NCI-H2227 (cell line): Measurements from ENCODE around the gene FEZ2.
"Not testable (repeated sequence)": the region's sequence is repeated elsewhere in the genome, so short reads cannot be mapped to it uniquely, and the experiment has no call there.

ENCODE experiments used
- DNase-seq: peaks from one replicate; lab custom pipeline; 2025; ENCODE audit not compliant: unreplicated experiment; lab: John Stamatoyannopoulos, UW

Gene FEZ2, protein sequence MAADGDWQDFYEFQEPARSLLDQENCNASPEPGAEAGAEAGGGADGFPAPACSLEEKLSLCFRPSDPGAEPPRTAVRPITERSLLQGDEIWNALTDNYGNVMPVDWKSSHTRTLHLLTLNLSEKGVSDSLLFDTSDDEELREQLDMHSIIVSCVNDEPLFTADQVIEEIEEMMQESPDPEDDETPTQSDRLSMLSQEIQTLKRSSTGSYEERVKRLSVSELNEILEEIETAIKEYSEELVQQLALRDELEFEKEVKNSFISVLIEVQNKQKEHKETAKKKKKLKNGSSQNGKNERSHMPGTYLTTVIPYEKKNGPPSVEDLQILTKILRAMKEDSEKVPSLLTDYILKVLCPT

DNA sequence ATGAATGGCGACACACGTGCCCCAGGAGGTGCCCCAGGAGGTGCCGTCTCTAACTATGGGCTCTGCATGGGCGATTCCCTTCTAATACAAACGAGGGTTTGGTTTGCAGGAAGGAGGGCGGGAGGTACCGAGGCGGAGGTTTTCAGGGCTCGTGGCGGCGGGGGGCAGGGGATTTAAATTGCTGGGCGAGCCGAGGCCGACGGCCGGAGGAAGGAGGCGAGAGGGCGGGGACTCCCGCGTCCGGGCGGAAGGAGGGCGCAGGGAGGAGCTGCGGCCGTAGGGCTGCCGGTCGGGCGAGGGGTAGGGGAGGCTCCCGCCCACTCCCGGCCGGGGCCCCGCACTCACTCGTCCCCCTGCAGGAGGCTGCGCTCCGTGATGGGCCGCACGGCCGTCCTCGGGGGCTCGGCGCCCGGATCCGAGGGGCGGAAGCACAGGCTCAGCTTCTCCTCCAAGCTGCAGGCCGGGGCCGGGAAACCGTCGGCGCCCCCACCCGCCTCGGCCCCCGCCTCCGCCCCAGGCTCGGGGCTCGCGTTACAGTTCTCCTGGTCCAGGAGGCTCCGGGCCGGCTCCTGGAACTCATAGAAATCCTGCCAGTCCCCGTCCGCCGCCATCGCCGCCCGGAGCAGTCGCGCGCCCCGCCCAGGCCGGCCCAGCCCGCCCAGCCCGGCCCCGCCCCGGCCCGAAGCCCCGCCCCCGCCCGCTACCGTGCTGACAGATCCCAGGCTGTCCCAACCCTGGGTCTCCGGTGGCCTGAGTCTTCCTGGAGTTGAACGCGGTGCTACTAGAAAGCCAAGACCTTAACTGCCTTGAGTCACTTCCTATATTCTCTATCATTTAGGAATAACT lies at the start of gene FEZ2:
FEZ2 (minus strand) TSS at position 637 of the 846 bp plus-strand sequence; CDS start at position 611, 26 bp downstream.
- peak; percentile 90 for DNase-seq

DNA sequence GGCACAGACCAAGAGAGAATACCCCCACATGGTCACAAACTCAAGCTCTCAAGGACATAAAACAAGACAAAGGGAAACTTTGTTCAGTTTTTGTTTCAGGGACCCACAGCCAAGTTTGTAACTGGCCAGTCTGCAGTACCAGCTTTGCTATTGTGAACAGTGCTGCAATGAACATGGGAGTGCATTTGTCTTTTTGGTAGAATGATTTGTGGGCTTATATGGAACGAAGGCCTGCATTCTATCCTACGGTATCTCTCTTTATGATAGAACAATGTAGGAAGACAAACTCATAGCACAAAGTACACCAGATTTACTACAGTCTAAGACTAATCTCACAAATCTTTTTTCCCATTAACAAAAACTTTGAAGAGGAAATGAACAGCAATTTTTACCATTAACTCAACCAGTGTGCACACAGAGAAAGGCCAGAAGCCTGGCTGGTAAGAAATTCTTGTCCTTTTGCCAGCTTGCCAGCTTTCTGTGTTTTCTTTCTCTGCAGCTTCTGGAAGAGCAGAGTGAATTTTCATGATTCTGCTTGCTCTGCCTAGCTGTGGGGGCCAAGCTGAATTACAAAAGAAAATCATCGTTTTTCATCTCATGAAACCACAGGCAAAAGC lies 37.1 kb upstream of the FEZ2 start:
- no peak for DNase-seq

DNA sequence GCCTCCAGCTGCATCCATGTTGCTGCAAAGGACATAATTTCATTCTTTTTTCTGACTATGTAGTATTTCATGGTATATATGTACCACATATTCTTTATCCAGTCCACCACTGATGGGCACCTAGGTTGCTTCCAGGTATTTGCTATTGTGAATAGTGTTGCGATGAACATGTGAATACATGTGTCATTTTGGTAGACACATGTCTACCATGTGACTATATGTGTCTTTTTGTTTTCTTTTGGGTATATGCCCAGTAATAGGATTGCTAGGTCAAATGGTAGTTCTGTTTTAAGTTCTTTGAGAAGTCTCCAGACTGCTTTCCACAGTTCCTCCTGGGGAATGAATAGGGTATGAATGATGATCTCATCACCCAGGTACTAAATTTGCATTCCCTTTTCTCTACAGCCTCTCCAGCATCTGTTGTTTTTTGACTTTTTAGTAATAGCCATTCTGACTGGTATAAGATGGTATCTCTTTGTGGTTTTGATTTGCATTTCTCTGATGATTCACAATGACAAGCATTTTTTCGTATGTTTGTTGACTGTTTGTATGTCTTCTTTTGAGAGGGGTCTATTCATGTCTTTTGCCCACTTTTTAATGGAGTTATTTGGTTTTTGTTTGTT lies 35.6 kb upstream of the FEZ2 start:
- no peak for DNase-seq

DNA sequence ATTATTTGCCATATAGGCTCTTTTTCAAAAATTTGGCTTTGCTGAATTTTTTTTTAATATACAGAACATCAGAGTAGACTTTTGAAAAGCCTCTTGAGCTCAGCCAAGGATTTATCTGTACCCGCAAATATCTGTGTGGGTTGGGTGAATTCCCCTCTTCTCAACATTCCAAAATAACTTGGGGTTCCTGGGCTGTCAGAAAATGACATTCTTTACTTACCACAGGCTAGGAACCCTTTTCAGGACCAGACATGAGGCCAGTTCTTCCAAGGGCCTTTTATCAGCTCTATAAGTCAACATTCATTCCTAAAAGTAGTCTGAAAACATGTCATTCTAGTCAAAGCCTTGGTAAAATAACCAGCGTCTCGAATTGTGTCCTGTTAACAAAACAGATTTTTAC lies 28.8 kb upstream of the FEZ2 start:
- no peak for DNase-seq

DNA sequence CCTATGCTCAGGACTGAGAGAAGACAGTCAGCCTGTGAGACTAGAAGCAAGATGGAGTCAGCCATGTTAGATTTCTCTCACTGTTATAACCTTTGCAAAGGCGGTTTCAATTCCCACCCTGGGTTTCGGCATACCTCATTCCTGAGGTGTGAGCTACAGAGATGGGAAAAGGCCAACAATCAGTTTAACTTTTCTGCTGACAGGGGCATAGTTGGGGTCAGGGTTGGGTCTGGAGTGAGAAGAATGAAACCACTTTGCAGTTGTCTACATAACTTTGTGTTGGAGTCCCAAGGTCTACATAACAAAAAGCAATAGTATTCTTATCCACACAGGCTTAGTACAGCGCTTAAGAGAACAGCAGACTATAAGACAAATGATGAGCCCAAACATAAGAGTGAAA lies 28.1 kb upstream of the FEZ2 start:
- no peak for DNase-seq

DNA sequence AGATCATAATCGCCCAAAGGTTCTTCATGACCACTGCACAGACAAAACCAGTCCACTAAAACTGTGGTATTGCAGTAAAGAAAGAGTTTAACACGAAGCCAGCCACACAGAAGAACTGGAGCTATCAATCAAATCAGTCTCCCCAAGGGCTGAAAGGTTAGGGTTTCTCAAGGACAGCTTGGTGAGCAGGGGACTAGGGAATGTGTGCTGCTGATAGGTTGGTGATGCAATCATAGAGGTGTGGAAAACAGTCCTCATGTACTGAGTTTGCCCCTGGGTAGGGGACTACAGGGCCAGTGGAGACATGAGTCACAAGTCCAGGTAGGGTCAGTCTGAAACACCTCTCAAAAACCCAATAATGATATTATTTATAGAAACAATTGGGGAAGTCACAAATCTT lies 27.3 kb upstream of the FEZ2 start:
- no peak for DNase-seq

DNA sequence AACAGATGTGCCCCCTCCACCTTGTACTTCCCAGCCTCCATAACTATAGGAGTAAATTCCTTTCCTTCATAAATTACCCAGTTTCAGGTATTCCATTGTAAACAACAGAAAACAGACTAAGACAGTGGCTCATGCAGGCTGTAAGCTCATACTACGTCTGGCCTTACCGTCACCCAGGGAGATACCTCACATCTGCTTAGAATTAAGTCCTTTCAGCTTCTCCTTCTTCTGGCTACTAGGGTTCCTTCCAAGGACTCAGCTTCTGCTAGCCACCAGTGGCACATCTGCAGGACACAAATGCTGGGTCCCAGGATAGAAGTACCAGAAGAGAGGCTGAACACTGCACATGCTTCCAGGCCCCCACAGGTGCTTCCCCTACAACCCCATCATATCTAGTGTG lies 22.4 kb upstream of the FEZ2 start:
- DNase-seq: no peak

DNA sequence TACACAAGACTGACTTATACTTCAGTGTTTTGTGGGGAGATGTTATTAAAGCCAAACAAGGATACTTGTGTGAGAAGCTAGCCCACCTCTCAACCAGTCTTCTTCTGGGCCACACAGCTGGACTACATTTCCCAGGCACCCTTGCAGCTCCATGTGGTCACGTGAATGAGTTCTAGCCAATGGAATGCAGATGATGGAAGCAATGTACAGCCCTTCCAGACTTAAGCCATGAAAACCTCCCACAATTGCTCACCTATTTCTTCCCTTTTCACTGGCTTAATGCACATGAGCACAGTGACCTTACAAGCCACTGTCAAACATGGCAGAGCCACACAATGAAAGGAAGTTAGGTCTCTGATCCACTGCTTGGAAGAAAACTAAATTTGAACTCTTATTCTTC lies 20.4 kb upstream of the FEZ2 start:
- DNase-seq: peak; percentile 84

DNA sequence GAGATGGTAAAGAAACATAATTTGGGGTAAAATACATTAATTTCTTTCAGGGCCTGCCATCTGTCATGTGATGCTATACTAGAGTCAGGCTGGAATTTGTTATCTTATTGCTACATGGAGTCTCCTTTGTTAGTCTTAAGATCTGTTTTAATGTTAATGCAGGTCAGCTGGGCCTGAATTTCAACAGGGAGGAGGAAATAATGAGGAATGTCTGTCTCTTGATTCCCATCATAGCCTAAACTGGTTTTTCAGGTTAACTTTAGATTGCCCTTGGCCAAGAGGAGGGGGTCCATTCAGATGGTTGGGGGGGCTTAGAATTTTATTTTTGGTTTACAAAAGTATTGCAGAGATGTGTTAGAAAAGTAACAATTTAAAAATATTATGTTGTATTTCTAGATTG lies 19.0 kb upstream of the FEZ2 start:
- DNase-seq: no peak

DNA sequence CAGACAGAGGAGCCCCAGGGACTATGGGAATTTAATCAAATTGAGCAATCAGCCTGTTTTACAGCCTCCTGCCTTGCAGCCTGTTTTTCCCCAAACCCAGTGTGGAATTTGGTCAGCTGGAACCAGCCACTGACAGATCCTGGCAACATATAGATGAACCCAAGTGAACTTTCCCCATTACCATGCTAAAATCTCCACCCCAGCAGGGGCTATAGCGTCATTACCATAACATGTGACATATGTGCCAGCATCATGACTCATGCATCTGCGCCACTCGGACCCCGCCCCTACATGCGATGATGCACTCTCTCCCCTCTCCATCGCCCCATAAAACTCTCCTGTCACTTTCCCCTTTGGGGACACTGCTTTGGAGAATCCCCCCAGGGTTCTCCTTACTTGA lies 17.3 kb upstream of the FEZ2 start:
- DNase-seq: no peak

DNA sequence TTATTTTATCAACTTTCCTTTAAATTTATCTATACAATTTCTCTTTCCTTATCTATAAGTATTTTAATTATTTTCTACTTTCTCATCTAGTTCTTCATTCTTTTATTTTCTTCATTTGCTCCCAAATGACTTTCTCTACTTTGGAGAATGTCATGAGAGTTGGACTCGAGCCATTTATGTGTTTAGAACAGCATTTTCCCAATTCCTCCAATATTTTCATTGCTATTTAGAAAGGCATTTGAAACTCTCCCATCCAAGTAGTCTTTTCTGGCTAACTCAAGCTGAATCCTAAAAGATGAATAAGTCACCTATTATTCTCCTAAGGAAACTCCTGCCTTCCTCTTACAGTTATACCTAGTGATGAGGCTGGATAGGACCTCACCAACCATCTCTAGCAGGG lies 15.8 kb upstream of the FEZ2 start:
- no peak for DNase-seq

DNA sequence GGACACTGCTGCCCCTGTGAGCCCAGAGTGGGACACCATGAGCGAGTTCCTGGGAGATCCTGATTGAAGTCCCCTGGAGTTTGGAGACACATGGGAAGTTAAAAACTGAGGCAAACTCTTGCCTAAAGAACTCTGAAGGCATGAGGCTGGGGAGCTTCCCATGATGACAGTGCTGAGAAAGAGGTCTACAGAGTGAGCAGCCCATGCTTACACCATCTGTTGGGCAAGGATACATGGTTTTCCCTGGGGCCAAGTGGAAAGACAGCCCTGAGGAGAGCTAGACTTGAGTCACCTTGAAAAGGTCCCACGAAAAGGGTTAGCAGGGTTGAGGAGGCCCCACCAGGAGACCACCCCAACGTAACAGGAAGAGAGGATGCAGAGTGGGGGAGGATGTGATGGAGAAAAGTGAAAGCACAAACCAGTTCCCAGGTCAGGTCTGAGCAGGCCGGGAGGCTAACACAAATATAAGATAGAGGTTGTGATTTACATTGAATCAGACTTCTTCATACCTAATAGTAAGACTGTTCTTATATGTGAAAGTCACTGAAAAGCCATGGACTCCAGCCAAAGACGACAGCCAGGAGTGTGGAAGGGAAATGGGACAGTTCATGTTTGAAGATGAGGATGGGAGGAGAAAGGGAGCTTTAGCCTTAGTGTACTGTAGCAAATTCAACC lies 13.5 kb upstream of the FEZ2 start:
- DNase-seq: no peak

DNA sequence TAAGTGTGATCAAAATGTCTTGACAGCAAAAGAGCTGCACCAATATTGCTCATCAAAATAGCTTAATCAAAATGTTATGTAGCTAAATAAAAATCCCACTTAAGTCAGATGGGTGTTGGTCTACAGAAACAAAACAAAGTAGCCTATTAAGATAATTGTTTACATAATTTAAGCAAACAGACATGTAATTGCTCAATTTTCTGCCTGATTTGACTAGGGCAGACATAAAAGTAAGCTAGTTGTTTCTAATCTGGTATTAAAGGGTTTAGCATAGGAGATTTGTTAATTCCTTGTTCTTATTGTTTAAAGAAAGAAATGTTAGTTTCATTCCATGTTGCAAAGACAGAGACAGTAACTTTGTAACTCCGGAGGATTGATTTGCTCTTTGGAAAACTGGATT lies 11.5 kb upstream of the FEZ2 start:
- no peak for DNase-seq

DNA sequence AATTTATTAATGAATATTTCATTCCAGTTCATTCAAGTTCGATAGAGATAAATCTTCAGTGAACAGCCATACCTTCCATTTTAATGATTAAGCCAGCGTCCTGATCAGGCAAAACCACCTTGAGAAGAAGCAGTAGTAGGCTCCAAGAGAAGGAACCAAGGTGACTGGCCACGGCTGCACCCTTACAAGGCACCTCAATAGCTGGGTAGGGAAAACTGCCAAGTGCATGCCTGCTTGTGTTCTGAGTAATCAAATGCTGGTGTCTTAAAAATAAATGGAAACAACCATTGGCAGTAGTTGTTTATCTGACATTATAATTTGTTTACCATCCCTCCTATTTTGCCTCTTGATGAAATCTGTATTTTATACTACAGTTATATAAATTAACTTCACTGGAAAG lies 10.0 kb upstream of the FEZ2 start:
- DNase-seq: no peak

DNA sequence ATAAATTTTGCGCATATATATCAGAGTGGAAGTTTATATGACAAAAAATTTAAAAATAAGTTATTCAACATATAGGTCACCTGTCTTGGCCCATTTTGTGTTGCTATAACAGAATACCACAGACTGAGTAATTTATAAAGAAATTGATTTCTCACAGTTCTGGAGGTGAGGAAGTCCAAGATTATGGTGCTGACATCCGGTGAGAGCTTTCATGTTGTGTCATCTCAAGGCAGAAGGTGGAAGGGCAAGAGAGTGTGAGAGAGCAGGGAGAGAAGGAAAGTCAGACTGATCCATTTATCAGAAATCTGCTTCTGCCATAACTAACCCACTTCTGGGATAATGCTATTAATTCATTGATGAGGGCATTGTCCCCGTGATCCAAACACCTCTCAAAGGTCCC lies 9.0 kb upstream of the FEZ2 start:
- DNase-seq: no peak

DNA sequence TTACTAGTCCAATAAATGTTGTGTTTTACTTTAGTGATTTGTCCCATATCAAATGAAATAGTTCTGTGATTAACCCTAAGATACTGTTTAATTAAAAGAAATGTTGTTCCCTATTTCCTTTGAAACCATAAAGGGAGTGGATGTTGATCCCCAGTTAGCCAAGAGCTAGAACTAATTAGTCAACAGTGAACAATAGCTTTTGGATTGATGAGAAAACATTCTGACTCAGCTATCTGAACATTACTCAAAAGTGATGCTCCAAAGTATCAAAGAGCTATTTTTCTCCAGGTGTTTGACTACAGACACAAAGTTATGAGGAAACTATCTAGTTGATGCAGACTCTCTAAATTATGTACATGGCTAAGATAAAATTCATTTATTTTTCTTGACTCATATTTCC lies 7.3 kb upstream of the FEZ2 start:
- DNase-seq: no peak

DNA sequence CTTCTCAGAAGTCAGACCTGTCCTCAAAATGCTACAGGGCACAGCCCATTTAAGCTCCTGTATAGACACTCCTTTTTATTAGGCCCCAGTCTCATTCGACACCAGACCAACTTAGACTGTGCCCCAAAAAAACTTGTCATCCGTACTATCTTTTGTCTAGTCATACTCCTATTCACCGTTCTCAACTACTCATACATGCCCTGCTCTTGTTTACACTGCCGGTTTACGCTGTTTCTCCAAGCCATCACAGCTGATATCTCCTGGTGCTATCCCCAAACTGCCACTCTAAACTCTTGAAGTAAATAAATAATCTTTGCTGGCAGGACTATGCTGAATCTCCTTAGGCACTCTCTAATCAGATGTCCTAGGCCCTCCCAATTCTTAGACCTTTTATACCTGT lies 5.7 kb upstream of the FEZ2 start:
- not testable (repeated sequence) for DNase-seq

DNA sequence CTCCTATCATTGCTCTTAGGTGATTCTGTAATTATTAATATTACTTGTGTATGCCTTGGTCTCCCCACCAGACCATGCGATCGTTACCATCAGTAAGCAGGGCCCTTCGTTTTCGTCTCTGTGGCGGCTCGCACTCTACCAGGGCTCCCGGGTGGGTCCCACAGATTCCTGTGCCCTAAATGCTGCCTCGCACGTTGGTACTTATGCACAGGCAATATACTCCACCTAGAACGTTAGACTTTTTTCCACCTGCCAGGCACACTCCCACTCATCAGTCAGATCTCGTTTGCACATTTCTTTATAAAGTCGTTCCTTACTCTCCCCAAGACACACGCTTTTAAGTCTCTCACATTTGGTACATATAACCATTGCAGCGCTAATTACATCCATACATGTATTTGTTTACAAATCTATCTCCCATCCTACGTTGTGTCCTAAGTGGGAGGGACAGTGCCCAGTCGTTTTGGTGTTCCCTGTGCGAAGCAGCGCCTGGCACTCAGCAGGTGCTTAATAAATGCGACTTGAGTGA lies 901 bp downstream of the FEZ2 start:
- no peak for DNase-seq

DNA sequence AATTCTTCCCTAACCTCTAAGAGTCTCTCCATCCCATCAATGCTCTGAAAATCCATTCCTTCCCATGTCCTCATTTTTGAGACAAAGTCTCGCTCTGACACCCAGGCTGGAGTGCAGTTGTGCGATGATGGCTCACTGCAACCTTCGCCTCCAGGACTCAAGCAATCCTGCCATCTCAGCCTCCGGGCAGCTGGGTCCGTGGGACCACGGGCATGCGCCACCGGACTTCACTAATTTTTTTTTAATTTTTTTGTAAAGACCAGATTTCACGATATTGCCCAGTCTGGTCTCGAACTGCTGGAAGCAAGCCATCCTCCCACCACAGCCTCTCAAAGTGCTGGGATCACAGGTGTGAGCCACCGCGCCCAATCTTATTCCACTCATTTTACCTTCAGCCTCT lies 1.6 kb downstream of the FEZ2 start:
- no peak for DNase-seq

DNA sequence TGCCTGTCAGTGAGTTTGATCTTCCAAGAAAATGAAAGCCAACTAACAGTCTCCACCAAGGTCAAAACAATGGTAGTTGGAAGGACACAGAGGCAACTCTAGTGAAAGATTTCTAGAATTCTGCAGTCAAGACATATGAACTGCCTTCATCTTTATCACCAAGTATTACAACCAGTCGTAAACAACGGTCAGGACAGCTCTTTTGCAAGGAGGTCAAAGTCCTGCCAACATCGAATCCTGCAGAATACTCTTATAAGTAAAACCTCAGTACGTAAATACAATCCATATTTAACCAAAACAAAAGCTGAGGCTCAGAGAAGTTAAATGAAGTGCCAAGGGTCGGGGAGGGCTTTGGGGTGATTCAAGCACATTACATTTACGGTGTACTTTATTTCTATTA lies 3.1 kb downstream of the FEZ2 start:
- DNase-seq: no peak

DNA sequence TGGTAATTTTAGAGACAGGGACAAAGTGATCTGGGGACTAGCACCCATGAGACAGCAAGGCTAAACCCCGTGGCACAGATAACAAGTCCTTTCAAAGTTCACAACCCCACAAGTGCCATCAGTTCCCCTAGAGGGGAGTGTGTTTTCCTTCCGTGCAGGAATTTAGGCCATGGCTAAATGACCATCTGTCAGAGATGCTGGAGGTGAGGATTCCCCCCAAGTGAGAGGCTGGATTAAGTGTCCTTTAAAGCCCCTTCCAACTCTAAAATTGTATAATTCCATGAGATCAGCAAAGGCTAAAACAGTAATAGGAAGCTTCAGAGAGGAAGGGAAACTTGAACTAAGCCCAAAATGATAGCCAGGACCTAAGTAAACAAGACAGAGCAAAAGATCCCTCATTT lies 8.7 kb downstream of the FEZ2 start:
- DNase-seq: no peak
